Sigmoid colon (tissue), 7 donors: Measurements from ENCODE around the gene ACTR3C. TPM values are rescaled to one million over a fixed set of nuclear protein-coding genes. Genes with fewer than 3 reads are reported as not detected.

ENCODE experiments used
- DNase-seq: peaks from one replicate; pipeline ENCODE4 v3.0.0-alpha.2; 2019
- H3K27ac ChIP-seq, 4 donors: fragments of 200-600 bp; sonication (generic); one replicate each; pipeline ENCODE4 v1.5.1; 2016 to 2019; ENCODE audit warnings: mild to moderate bottlenecking in 1 of 4
- H3K27me3 ChIP-seq, 3 donors: fragments of 200-600 bp; sonication (generic); one replicate each; pipeline ENCODE4 v1.5.1; 2019; ENCODE audit warnings: mild to moderate bottlenecking in 1 of 3
- H3K36me3 ChIP-seq, 4 donors: fragments of 200-600 bp; sonication (generic); one replicate each; pipeline ENCODE4 v1.5.1; 2016 to 2019
- H3K4me1 ChIP-seq, 4 donors: fragments of 200-600 bp; sonication (generic); one replicate each; pipeline ENCODE4 v1.5.1; 2017 to 2019
- H3K4me3 ChIP-seq, 4 donors: fragments of 200-600 bp; sonication (generic); one replicate each; pipeline ENCODE4 v1.5.1; 2017 to 2019; ENCODE audit warnings: mild to moderate bottlenecking in 2 of 4, moderate library complexity in 1 of 4
- H3K9me3 ChIP-seq, 4 donors: fragments of 200-600 bp in 3 of 4; sonication (generic) in 3 of 4; one replicate each; pipeline versions ENCODE4 v1.5.1 to v1.6.1; 2013 to 2019
- EP300 ChIP-seq, 4 donors: sonication (generic); formaldehyde crosslinking; IDR thresholded peaks; one replicate each; pipeline ENCODE4 v1.6.1; 2017; ENCODE audit warnings: antibody characterized with exemption in 4 of 4
- POLR2A ChIP-seq, 2 donors: fragments of 450-650 bp; IDR thresholded peaks; one replicate each; pipeline ENCODE4 v1.6.1; 2016; ENCODE audit warnings: antibody characterized with exemption in 2 of 2, mild to moderate bottlenecking in 2 of 2, moderate library complexity in 2 of 2
- POLR2AphosphoS5 ChIP-seq, 4 donors: sonication (generic); formaldehyde crosslinking; IDR thresholded peaks; one replicate each; pipeline ENCODE4 v1.6.1; 2017; ENCODE audit warnings: antibody characterized with exemption in 4 of 4
- WGBS, 2 donors: extraction: QIAGEN DNeasy Blood & Tissue Kit; methylation state at CpG; one replicate each; pipeline ENCODE4 v1.1.7; 2013; 5-methylcytosine and 5-hydroxymethylcytosine counted together
- intact Hi-C: fragments of 100-400 bp; cut with DNase I; formaldehyde crosslinking; loops from one replicate; pipeline ENCODE4 v1.15.1; 2023
- polyA plus RNA-seq, 3 donors: library from polyadenylated mRNA; stranded (reverse); fragments of 200-250 nt; gene quantifications; one replicate each; pipeline ENCODE4 v1.2.3, GENCODE V29; 2013
- total RNA-seq, 4 donors: library from RNA; depleted of rRNA; stranded (reverse); fragments of >200 nt; gene quantifications; one replicate each; pipeline ENCODE4 v1.1.0, GENCODE V29; 2016
- TF ChIP-seq, protein P1 (sequence below), 4 experiments: fragments of 450-650 bp in 3 of 4; fragments of 200-600 bp in 1 of 4; IDR thresholded peaks; one replicate each; pipeline ENCODE4 v1.5.1; 2016 to 2019; ENCODE audit warnings: antibody characterized with exemption in 4 of 4, mild to moderate bottlenecking in 3 of 4, moderate library complexity in 2 of 4
- donor health status: healthy with polysubstance abuse.
- donor health status: Bipolar disorder and iron deficiency.
- donor health status: healthy.

The ACTR3C gene
- total and polyA plus RNA-seq, 7 donors = 2.9 to 13.3 (median 8.3) TPM

DNA sequence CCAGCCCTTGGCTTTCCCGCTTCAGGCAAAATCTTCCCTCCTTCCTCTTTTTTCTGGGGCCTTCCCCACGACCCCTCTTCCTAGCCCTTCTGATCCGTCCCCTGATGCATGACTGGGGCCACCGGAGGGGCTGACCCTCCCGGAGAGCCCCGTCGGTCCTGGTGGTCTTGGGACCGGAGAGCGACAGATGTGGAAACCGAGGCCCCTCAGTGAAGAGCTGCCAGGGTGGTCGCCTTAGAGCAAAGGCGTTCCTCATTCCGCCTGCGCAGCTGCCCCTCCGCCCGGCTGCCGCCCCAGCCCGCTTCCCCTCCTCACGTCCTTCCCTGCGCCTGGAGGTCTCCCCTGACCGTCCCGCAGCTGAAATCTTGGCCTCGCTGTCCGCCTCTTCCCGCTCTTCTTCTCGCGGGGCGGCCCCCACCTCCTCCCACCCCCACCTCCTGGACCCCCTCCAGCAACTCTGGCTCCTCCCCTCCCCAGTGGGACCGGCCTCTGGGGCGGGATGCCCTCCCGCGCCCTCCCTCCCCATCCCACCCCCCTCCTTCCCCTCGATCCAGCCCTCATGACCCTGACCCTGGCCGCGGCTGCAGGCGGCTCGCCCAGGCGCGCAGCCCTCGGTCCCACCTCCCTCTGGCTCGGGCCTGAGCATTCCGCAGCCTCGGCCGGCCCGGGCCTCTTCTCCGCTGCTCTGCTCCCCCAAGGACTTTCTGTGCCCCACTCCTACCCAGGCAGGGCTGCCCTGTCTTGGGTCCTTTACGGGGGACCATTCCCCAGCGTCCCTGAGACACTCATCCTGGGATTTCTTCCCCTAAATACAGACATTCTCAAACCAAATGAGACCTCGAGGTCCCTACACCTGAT lies 18.1 kb upstream of the ACTR3C start, which contains the start of gene RARRES2:
TSS of gene RARRES2 (minus strand) at position 367 of the 858 bp plus-strand sequence. CDS start 1,020 bp downstream, outside the sequence.
- Histone ChIP-seq H3K27ac (peak within 1 kb of the TSS; percentile 85 to 93 (median 91)), H3K4me1 (peaks cover 0 to 55% (median 46%) of the 10 kb centered on the region in 4 donors), H3K9me3 (no peaks in the 10 kb centered on the region), H3K36me3 (peaks cover 0 to 12% (median 4%) of the 10 kb centered on the region in 4 donors), H3K27me3 (no peaks in the 10 kb centered on the region), H3K4me3 (peak within 1 kb of the TSS; percentile 70 to 76 (median 72))
- 12 to 20% methylated on average over 49 of the region's 49 CpGs for WGBS, 2 donors
- intact Hi-C loops = loop anchor here (2.0 kb wide), 3 partner anchors 19 to 37 kb away; partner anchors contain the start of genes ACTR3C, LRRC61, REPIN1 and ZNF775
- DNase-seq = peak; percentile 93
- TF ChIP-seq EP300 (IDR thresholded peaks at IDR 0.05) (no peak), POLR2AphosphoS5 (IDR thresholded peaks at IDR 0.05) (peak; percentile 37 to 80 (median 72)), POLR2A (IDR thresholded peaks at IDR 0.05) (no peak)
- TF ChIP-seq, protein P1, sequence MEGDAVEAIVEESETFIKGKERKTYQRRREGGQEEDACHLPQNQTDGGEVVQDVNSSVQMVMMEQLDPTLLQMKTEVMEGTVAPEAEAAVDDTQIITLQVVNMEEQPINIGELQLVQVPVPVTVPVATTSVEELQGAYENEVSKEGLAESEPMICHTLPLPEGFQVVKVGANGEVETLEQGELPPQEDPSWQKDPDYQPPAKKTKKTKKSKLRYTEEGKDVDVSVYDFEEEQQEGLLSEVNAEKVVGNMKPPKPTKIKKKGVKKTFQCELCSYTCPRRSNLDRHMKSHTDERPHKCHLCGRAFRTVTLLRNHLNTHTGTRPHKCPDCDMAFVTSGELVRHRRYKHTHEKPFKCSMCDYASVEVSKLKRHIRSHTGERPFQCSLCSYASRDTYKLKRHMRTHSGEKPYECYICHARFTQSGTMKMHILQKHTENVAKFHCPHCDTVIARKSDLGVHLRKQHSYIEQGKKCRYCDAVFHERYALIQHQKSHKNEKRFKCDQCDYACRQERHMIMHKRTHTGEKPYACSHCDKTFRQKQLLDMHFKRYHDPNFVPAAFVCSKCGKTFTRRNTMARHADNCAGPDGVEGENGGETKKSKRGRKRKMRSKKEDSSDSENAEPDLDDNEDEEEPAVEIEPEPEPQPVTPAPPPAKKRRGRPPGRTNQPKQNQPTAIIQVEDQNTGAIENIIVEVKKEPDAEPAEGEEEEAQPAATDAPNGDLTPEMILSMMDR (IDR thresholded peaks at IDR 0.05) = no peak

DNA sequence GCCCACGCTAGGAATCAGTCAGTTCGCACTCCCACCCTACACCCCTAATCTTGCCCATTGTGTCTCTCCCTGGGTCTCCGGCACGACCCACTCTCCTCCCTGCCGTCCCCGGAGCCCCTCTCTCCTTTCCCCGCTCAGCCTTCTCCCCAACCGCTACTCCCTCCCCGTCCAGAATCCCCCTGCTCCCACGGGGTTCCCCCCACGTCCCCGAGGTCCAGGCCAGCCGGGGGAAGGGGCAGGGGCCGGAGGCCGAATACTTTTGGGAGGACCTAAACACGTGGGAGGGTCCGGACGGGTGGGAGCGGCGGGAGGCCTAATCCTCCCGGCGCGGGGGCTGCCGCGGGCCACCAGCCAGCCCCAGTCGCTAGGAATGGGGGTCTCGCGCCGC lies 17.5 kb upstream of the ACTR3C start:
- intact Hi-C loops = loop anchor here (2.0 kb wide), 3 partner anchors 18 to 38 kb away; partner anchors contain the start of genes ACTR3C, LRRC61, REPIN1 and ZNF775
- DNase-seq = peak; percentile 68
- TF ChIP-seq POLR2A (IDR thresholded peaks at IDR 0.05) = no peak
- TF ChIP-seq EP300 (IDR thresholded peaks at IDR 0.05) = no peak
- TF ChIP-seq, protein P1 (IDR thresholded peaks at IDR 0.05) = no peak
- no peaks in the 10 kb centered on the region for H3K27me3 ChIP-seq
- WGBS, 2 donors = 8 to 9% methylated on average over 29 of the region's 29 CpGs
- no peaks in the 10 kb centered on the region for H3K9me3 ChIP-seq
- H3K4me3 ChIP-seq = peak overlapping the region; percentile 70 to 76 (median 72)
- peaks cover 0 to 12% (median 4%) of the 10 kb centered on the region in 4 donors for H3K36me3 ChIP-seq
- H3K27ac ChIP-seq = peak overlapping the region; percentile 85 to 93 (median 91)
- peaks cover 0 to 61% (median 52%) of the 10 kb centered on the region in 4 donors for H3K4me1 ChIP-seq

DNA sequence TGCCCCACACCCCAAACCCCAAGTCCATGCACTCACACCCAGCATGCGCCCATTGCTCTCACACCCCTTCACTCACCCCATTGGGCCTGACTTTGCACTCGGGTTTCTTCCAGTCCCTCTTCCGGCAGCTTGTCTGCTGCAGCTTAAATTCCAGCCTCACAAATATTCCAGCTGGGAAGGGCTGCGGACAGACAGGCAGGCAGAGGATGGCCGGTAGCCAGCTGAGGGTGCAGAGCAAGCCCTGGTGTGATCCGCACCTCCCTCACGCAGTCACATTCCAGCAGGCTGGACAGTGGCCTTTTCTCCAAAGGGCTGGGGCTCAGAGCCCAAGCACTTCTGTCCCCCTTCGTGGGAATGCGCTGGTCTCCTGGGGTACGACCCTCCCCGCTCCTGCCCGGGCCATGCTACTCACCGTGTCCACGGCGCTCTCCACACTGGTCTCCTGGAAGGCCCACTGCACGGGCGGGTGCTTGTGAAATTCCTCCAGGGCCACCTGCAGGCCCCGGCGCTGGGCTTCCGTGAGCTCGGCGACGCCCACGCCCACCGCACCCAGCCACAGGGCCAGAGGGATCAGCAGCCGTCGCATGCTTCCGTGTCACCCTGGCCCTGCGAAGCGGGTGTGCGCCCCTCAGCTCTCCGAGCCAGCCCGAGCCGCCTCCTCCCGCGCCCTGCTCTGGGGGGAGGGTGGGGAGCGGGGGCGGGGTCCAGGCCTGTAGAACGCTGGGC lies 16.8 kb upstream of the ACTR3C start:
- TF ChIP-seq POLR2AphosphoS5 (IDR thresholded peaks at IDR 0.05) (peak in 3 of 4 donors; percentile 21 to 58 (median 25)), EP300 (IDR thresholded peaks at IDR 0.05) (no peak)
- Histone ChIP-seq H3K4me3 (peak overlapping the region; percentile 70 to 76 (median 72)), H3K9me3 (no peaks in the 10 kb centered on the region), H3K4me1 (peaks cover 0 to 68% (median 59%) of the 10 kb centered on the region in 4 donors), H3K27me3 (no peaks in the 10 kb centered on the region), H3K27ac (peak overlapping the region; percentile 85 to 93 (median 91)), H3K36me3 (peaks cover 0 to 12% (median 4%) of the 10 kb centered on the region in 4 donors)
- intact Hi-C loops = loop anchor here (2.0 kb wide), 3 partner anchors 17 to 39 kb away; partner anchors contain the start of genes ACTR3C, LRRC61, REPIN1 and ZNF775
- WGBS, 2 donors = 5 to 22% methylated on average over 39 of the region's 39 CpGs
- DNase-seq = peak; percentile 79

DNA sequence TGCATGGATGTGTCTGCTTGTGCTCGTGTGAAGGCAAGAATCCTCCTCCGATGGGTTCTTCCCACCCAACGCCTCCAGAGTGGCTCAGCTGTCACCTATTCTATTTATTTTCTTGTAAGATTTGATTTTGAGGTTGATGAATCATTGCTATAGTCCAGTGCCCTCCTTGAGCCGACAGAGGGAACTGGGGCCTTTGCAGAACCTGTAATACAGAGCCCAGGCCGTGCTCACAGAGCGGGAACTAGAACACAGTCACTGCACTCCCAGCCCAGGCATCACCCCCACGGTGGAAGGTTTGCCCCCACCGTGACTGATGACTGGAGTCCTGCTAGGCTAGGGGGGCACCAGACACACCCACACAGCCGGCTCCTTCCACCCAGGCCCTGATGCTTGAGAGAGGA lies 16.1 kb upstream of the ACTR3C start:
- DNase-seq = no peak
- Histone ChIP-seq H3K4me1 (peaks cover 0 to 76% (median 67%) of the 10 kb centered on the region in 4 donors), H3K27ac (peak overlapping the region; percentile 85 to 93 (median 91)), H3K27me3 (no peaks in the 10 kb centered on the region), H3K4me3 (peak overlapping the region; percentile 70 to 76 (median 72)), H3K36me3 (peaks cover 0 to 12% (median 4%) of the 10 kb centered on the region in 4 donors), H3K9me3 (no peaks in the 10 kb centered on the region)
- intact Hi-C loops = no loop called here
- WGBS, 2 donors = 27 to 46% methylated on average over 9 of the region's 9 CpGs
- no peak for TF ChIP-seq POLR2A (IDR thresholded peaks at IDR 0.05)
- TF ChIP-seq EP300 (IDR thresholded peaks at IDR 0.05) = no peak
- TF ChIP-seq, protein P1 (IDR thresholded peaks at IDR 0.05) = no peak
- TF ChIP-seq POLR2AphosphoS5 (IDR thresholded peaks at IDR 0.05) = no peak
